IMR-90 (cell line): ENCODE data around the gene BCDIN3D.

Experiments used
- POLR2A ChIP-seq: IDR thresholded peaks from 2 replicates; pipeline ENCODE4 v1.6.1; 2012; ENCODE audit warnings: mild to moderate bottlenecking, low read depth, low read length
- RAD21 ChIP-seq: IDR thresholded peaks from 2 replicates; pipeline ENCODE4 v1.6.1; 2012; ENCODE audit warnings: low read length, improper control_type of control experiment

- TF ChIP-seq POLR2A (peak; percentile 95), RAD21 (no peak)
Measured at GRCh38 chr12:49828133-49829091, 14.5 kb downstream of the BCDIN3D start, which contains the start of gene NCKAP5L.
